Measurements from ENCODE around the gene TRIM2. TPM values are rescaled to one million over a fixed set of nuclear protein-coding genes. Genes with fewer than 3 reads are reported as not detected.

TRIM2 gene
- total and polyA plus RNA-seq, 2 experiments from 2014 or later = 22.0 to 61.5 TPM

- TF ChIP-seq STAT1 (IDR thresholded peaks at IDR 0.05; ENCODE audit: unreplicated experiment) = no peak
- TF ChIP-seq, protein P1, sequence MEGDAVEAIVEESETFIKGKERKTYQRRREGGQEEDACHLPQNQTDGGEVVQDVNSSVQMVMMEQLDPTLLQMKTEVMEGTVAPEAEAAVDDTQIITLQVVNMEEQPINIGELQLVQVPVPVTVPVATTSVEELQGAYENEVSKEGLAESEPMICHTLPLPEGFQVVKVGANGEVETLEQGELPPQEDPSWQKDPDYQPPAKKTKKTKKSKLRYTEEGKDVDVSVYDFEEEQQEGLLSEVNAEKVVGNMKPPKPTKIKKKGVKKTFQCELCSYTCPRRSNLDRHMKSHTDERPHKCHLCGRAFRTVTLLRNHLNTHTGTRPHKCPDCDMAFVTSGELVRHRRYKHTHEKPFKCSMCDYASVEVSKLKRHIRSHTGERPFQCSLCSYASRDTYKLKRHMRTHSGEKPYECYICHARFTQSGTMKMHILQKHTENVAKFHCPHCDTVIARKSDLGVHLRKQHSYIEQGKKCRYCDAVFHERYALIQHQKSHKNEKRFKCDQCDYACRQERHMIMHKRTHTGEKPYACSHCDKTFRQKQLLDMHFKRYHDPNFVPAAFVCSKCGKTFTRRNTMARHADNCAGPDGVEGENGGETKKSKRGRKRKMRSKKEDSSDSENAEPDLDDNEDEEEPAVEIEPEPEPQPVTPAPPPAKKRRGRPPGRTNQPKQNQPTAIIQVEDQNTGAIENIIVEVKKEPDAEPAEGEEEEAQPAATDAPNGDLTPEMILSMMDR (conservative IDR thresholded peaks at IDR 0.05; ENCODE audit: low read depth in 2 of 2) = no peak
- no peak for TF ChIP-seq EZH2phosphoT487 (IDR thresholded peaks at IDR 0.05; ENCODE audit: unreplicated experiment)
- TF ChIP-seq ZNF331 (CRISPR knock-in tag; IDR thresholded peaks at IDR 0.05; ENCODE audit: low read depth) = no peak
- TF ChIP-seq CREB1 (CRISPR knock-in tag; IDR thresholded peaks at IDR 0.05; ENCODE audit: low read depth) = no peak
- TF ChIP-seq EZH2 (IDR thresholded peaks at IDR 0.05; ENCODE audit: low read depth, unreplicated experiment) = no peak
- TF ChIP-seq JUNB (IDR thresholded peaks at IDR 0.05; ENCODE audit: unreplicated experiment) = no peak
- TF ChIP-seq POLR2AphosphoS5 (IDR thresholded peaks at IDR 0.05; ENCODE audit: low read depth) = no peak
- TF ChIP-seq ZNF114 (CRISPR knock-in tag; IDR thresholded peaks at IDR 0.05) = no peak
- TF ChIP-seq ETS1 (IDR thresholded peaks at IDR 0.05) = no peak
- TF ChIP-seq ZNF462 (CRISPR knock-in tag; IDR thresholded peaks at IDR 0.05) = no peak
- TF ChIP-seq NANOG (IDR thresholded peaks at IDR 0.05; ENCODE audit: borderline replicate concordance) = no peak
- TF ChIP-seq, protein P2, sequence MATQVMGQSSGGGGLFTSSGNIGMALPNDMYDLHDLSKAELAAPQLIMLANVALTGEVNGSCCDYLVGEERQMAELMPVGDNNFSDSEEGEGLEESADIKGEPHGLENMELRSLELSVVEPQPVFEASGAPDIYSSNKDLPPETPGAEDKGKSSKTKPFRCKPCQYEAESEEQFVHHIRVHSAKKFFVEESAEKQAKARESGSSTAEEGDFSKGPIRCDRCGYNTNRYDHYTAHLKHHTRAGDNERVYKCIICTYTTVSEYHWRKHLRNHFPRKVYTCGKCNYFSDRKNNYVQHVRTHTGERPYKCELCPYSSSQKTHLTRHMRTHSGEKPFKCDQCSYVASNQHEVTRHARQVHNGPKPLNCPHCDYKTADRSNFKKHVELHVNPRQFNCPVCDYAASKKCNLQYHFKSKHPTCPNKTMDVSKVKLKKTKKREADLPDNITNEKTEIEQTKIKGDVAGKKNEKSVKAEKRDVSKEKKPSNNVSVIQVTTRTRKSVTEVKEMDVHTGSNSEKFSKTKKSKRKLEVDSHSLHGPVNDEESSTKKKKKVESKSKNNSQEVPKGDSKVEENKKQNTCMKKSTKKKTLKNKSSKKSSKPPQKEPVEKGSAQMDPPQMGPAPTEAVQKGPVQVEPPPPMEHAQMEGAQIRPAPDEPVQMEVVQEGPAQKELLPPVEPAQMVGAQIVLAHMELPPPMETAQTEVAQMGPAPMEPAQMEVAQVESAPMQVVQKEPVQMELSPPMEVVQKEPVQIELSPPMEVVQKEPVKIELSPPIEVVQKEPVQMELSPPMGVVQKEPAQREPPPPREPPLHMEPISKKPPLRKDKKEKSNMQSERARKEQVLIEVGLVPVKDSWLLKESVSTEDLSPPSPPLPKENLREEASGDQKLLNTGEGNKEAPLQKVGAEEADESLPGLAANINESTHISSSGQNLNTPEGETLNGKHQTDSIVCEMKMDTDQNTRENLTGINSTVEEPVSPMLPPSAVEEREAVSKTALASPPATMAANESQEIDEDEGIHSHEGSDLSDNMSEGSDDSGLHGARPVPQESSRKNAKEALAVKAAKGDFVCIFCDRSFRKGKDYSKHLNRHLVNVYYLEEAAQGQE (IDR thresholded peaks at IDR 0.05; ENCODE audit: unreplicated experiment) = no peak
Observed at GRCh38 chr4:153342751-153343552, 138.7 kb downstream of the TRIM2 start.

More at GRCh38 chr4:153342751-153343552, 138.7 kb downstream of the TRIM2 start:
- Mint-ChIP-seq H3K36me3 (ENCODE audit: low read depth) (no peaks in the 10 kb centered on the region; the same call in 2 of the 3 replicates), H3K9me3 (no peaks in the 10 kb centered on the region), H3K4me3 (no peak overlapping the region), H3K4me1 (peaks cover 21% of the 10 kb centered on the region), H3K27me3 (ENCODE audit: insufficient read depth, low read depth, poor library complexity) (peaks cover 12% of the 10 kb centered on the region), H3K27ac (no peak overlapping the region)
- no peak for ATAC-seq
- H2AFZ ChIP-seq = no peak overlapping the region
- no peak overlapping the region for H3K4me3 ChIP-seq
- 0 out of 2 replicates have a peak, but pooled peaks cover 8% of the 10 kb centered on the region for H3K27me3 ChIP-seq (ENCODE audit: insufficient read depth)
- H3K4me2 ChIP-seq = no peak overlapping the region
- peaks cover 19% of the 10 kb centered on the region for H3K4me1 ChIP-seq (ENCODE audit: insufficient read depth)
- H3K79me2 ChIP-seq (replicated peaks; ENCODE audit: insufficient read depth) = peaks cover 24% of the 10 kb centered on the region
- H3F3A ChIP-seq (replicated peaks; ENCODE audit: low read depth) = no peaks in the 10 kb centered on the region
- H3K9me2 ChIP-seq (ENCODE audit: insufficient read depth) = no peaks in the 10 kb centered on the region
- DNase-seq (ENCODE audit: low spot score) = no peak
- H3K36me3 ChIP-seq (ENCODE audit: insufficient read depth) = no peaks in the 10 kb centered on the region
- no peak overlapping the region; the same call in 1 of the 2 replicates for H3K27ac ChIP-seq (ENCODE audit: low read depth)
- H4K20me1 ChIP-seq (replicated peaks; ENCODE audit: insufficient read depth) = no peaks in the 10 kb centered on the region
